ENCODE data around the gene ILDR2. TPM values are rescaled to one million over a fixed set of nuclear protein-coding genes. Genes with fewer than 3 reads are reported as not detected.
A peak's percentile ranks its signal among the peaks of the same experiment; 100 is the strongest.

ILDR2 gene
- total RNA-seq, 4 donors from 2014 or later = 5.3 to 13.7 (median 9.4) TPM

GRCh38 chr1:166924823-166925541, 50.4 kb downstream of the ILDR2 start:
- no peak overlapping the region for H3K27ac ChIP-seq (replicated peaks in 1 of 4)
- DNase-seq (ENCODE audit: extremely low spot score) = no peak
- H3K4me1 ChIP-seq = peaks cover 9 to 24% (median 17%) of the 10 kb centered on the region in 4 donors
- WGBS = 65% methylated on average over 3 of the region's 3 CpGs
- H3K9me3 ChIP-seq = no peaks in the 10 kb centered on the region
- H3K36me3 ChIP-seq = no peaks in the 10 kb centered on the region
- H3K27me3 ChIP-seq = peaks cover 0 to 16% (median 0%) of the 10 kb centered on the region in 4 donors
- H3K4me3 ChIP-seq = no peak overlapping the region
- TF ChIP-seq POLR2AphosphoS5 (IDR thresholded peaks at IDR 0.05) = no peak
- TF ChIP-seq EP300 (IDR thresholded peaks at IDR 0.05) = no peak
- TF ChIP-seq POLR2A (IDR thresholded peaks at IDR 0.05; ENCODE audit: low read depth) = no peak
- no peak for TF ChIP-seq CTCF (IDR thresholded peaks at IDR 0.05)
- intact Hi-C loops (cut with DNase I) = loop anchor here (5.0 kb wide), 1 partner anchor 52 kb away; the partner anchor contains the start of gene ILDR2

GRCh38 chr1:166920561-166921475, 54.5 kb downstream of the ILDR2 start:
- intact Hi-C loops (cut with DNase I) = loop anchor here (5.0 kb wide), 1 partner anchor 56 kb away; the partner anchor contains the start of gene ILDR2
- Histone ChIP-seq H3K4me3 (peak overlapping the region; percentile 58 to 70 (median 60)), H3K9me3 (no peaks in the 10 kb centered on the region), H3K27me3 (peaks cover 0 to 16% (median 0%) of the 10 kb centered on the region in 4 donors), H3K27ac (replicated peaks in 1 of 4) (peak overlapping the region; percentile 61 to 75 (median 71)), H3K36me3 (peaks cover 0 to 12% (median 0%) of the 10 kb centered on the region in 4 donors), H3K4me1 (peaks cover 3 to 24% (median 17%) of the 10 kb centered on the region in 4 donors)
- no peak for DNase-seq (ENCODE audit: extremely low spot score)
- TF ChIP-seq POLR2A (IDR thresholded peaks at IDR 0.05; ENCODE audit: low read depth) (no peak), EP300 (IDR thresholded peaks at IDR 0.05) (no peak), CTCF (IDR thresholded peaks at IDR 0.05) (no peak), POLR2AphosphoS5 (IDR thresholded peaks at IDR 0.05) (no peak)
- WGBS = 6% methylated on average over 17 of the region's 113 CpGs

GRCh38 chr1:166918956-166919316, 56.4 kb downstream of the ILDR2 start:
- H3K27me3 ChIP-seq = peaks cover 0 to 16% (median 0%) of the 10 kb centered on the region in 4 donors
- DNase-seq (ENCODE audit: extremely low spot score) = no peak
- peaks cover 0 to 20% (median 17%) of the 10 kb centered on the region in 4 donors for H3K4me1 ChIP-seq
- TF ChIP-seq EP300 (IDR thresholded peaks at IDR 0.05) = no peak
- TF ChIP-seq POLR2AphosphoS5 (IDR thresholded peaks at IDR 0.05) = no peak
- TF ChIP-seq CTCF (IDR thresholded peaks at IDR 0.05) = no peak
- peaks cover 0 to 12% (median 0%) of the 10 kb centered on the region in 4 donors for H3K36me3 ChIP-seq
- intact Hi-C loops (cut with DNase I) = no loop called here
- no peak overlapping the region for H3K4me3 ChIP-seq
- 97% methylated on average over 2 of the region's 2 CpGs for WGBS
- H3K9me3 ChIP-seq = no peaks in the 10 kb centered on the region
- H3K27ac ChIP-seq (replicated peaks in 1 of 4) = no peak overlapping the region

GRCh38 chr1:166918088-166918955, 57.0 kb downstream of the ILDR2 start:
- no peak for DNase-seq (ENCODE audit: extremely low spot score)
- H3K9me3 ChIP-seq = no peaks in the 10 kb centered on the region
- WGBS = 88% methylated on average over 6 of the region's 6 CpGs
- no peak overlapping the region for H3K4me3 ChIP-seq
- no peak for TF ChIP-seq EP300 (IDR thresholded peaks at IDR 0.05)
- TF ChIP-seq POLR2A (IDR thresholded peaks at IDR 0.05; ENCODE audit: low read depth) = no peak
- no peak for TF ChIP-seq POLR2AphosphoS5 (IDR thresholded peaks at IDR 0.05)
- no peak for TF ChIP-seq CTCF (IDR thresholded peaks at IDR 0.05)
- peaks cover 0 to 16% (median 0%) of the 10 kb centered on the region in 4 donors for H3K27me3 ChIP-seq
- peaks cover 0 to 12% (median 0%) of the 10 kb centered on the region in 4 donors for H3K36me3 ChIP-seq
- H3K27ac ChIP-seq (replicated peaks in 1 of 4) = no peak overlapping the region
- intact Hi-C loops (cut with DNase I) = no loop called here
- H3K4me1 ChIP-seq = peaks cover 0 to 20% (median 17%) of the 10 kb centered on the region in 4 donors

All from esophagus muscularis mucosa (tissue), 4 donors.